Activated CD4-positive, alpha-beta T cell treated with anti-CD3 and anti-CD28 coated beads, Interleukin-2, Interleukin-4, amounts not matched to agents 100 ng/mL and 50 ng/mL, durations not matched to agents 16 hours and 8 hours (primary cell): ENCODE data around the gene DYDC2.
"Not testable (repeated sequence)": the region's sequence is repeated elsewhere in the genome, so short reads cannot be mapped to it uniquely, and the experiment has no call there.

Experiments used
- DNase-seq: peaks from one replicate; pipeline ENCODE4 v3.0.0-alpha.2; 2020; ENCODE audit warnings: low spot score

The DYDC2 gene, protein sequence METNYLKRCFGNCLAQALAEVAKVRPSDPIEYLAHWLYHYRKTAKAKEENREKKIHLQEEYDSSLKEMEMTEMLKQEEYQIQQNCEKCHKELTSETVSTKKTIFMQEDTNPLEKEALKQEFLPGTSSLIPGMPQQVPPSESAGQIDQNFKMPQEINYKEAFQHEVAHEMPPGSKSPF

DNA sequence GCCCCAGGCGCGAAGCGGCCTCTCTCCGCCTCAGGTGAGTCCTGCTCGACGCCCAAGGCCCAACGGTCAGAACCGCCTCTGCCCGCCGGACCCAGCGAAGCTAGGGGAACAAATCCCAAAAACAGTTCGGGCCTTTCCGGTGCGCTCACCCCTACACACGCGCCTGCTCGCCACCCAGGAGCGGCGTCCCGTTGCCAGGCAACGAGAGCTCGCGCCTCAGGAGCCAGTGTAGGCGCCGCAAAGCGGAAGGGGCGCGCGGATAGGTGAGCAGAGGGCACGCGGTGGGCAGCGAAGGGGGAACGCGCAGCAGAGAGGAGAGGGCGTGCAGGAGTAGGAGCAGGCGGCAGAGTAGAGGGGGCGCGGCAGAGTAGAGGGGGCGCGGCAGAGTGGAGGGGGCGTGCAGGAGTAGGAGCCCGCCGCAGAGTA, at the start of gene DYDC2, which contains the start of gene DYDC1:
Gene DYDC2 (plus strand): TSS at position 219 of the 426 bp plus-strand sequence. CDS start 5,663 bp downstream, outside the sequence.
Gene DYDC1 (minus strand): TSS at position 193 of the 426 bp plus-strand sequence. CDS start 4,154 bp downstream, outside the sequence.
- DNase-seq = peak; percentile 47

DNA sequence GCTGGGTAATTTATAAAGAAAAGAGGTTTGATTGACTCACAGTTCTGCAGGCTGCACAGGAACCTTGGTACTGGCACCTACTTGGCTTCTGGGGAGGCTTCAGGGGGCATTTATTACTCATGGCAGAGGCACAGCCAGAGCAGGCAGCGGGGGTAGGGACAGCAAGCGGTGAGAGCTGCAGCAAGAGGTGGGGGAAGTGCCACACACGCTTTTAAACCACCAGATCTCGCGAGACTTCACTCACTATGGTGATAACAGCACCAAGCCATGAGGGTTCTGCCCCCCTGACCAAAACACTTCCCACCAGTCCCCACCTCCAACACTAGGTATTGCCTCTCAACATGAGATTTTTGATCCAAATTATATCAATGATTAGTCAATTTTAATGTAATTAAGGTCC, 43.1 kb upstream of the DYDC2 start:
- DNase-seq = no peak

DNA sequence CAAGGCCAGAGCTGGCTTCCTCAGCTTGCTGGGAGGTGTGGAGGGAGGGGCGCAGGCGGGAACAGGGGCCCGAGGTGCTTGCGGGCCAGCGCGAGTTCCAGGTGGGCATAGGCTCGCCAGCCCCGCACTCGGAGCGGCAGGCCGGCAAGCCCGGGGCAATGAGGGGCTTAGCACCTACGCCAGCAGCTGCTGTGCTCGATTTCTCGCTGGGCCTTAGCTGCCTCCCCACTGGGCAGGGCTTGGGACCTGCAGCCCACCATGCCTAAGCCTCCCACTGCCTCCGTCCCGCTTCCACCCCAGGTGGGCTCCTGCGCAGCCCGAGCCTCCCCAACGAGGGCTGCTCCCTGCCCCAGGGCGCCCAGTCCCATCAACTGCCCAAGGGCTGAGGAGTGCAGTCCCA, 41.2 kb upstream of the DYDC2 start:
- DNase-seq = no peak

DNA sequence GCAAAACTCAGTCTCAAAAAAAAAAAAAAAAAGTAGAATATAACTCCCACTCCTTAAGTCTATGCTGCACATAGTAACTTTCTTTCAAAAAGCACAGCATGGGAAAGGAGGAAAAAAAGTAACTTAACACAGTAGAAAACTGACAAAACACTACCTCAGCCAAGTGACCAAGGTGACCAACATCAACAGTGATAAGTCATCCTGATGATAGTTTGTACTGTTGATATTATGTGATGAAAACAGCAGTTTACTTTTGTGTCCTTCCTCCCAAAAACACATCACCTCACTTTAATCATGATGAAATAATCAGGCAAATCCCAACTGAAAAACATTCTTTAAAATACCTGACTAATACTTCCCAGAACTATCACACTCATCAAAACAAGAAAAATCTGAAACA, 37.8 kb upstream of the DYDC2 start:
- no peak for DNase-seq

DNA sequence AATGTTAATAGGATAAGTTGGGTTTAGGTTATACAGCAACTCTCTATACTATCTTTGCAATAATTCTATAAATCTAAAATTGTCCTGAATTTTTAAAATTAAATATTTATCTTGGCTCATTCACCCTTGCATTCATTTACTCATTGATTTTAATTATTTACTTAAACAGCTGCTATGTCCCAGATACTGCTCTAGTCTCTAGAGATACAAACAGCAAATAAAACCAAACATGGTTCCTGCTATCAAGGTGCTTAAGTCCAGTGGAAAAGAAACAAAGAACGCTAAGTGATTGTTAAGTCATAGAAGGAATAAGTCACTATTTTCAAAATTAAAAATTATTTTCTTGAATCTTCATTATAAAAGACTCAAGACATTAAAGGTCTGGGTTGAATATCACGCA, 37.3 kb upstream of the DYDC2 start:
- no peak for DNase-seq

- no peak for DNase-seq
Measured at GRCh38 chr10:80319725-80320290, 36.8 kb upstream of the DYDC2 start.

GRCh38 chr10:80320377-80320776, 36.2 kb upstream of the DYDC2 start:
- no peak for DNase-seq

DNA sequence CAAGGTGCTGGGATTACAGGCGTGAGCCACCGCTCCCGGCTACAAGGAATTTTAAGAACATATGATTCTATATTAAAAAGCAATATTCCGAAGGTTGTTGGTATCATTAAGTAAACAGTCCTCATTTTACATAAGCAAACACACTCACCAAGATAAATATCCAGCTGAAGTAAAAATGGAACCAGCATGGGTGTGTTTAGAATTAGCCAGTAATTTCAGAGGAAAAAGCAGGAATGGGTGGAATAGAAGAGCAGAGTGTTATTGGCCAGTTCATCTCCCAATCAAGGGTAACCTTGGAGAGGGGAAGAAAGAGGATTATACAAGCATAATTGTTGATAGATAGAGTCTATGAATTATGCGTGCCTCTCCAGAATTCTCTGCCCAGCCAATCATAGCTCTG, 35.4 kb upstream of the DYDC2 start:
- no peak for DNase-seq

DNA sequence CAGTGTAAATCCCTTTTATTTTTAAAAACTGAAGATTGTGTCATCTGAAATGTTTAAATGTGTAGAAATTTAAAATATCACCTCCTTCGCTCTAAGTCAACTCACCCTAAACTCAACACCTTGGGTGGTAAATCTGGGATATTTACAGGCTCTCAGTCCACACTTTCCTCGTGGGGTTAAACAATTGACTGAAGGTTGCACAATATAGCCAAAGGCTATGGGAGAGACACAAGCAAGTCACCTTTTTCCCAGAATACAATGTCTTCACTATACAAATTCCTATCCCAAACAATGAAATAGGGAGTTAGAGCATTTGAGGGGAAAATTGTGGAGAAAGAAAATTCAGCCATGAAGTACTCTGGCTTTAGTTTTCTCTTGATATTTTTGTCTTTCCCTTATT, 34.4 kb upstream of the DYDC2 start:
- no peak for DNase-seq

GRCh38 chr10:80322711-80323110, 33.9 kb upstream of the DYDC2 start:
- no peak for DNase-seq

DNA sequence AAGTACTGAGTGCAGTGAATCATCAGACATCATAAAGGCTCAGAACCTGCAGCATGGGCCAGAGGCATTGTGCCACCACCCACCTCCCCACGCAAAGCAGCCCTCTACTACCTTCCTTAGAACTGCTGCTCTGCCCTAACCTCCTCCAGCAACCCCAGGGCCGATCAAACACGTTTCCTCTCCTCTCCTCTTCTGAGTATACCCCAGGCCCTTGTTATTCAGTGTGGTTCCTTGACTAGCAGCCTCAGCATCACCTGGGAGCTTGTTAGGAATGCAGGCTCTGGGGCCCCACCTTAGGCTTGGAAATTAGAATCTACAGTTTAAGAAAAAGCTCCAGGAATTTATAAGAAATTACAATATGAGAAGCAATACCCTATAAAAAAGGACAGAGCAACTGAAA, 33.3 kb upstream of the DYDC2 start:
- no peak for DNase-seq

GRCh38 chr10:80324086-80324485, 32.5 kb upstream of the DYDC2 start:
- no peak for DNase-seq

DNA sequence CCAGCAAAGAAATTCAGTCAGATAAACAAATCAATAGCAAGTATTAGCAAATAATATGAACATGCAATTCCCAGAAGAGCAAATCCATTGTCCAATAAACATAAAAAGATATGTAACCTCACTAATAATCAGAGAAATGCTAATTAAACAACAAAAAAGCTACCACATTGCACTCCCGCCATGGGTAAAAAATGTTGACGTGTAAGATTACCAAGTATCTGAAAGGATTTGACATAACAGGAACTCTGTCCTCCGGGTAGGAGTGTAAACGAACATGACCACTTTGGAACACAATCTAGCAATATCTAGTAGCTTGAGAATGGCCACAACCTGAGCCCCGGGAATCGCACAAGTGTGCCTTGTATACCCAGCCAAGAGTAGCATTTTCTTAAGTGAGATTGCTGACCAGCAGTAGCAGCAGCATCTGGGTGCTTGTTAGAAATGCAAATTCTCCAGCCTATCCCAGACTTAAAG, 31.7 kb upstream of the DYDC2 start:
- DNase-seq = no peak

DNA sequence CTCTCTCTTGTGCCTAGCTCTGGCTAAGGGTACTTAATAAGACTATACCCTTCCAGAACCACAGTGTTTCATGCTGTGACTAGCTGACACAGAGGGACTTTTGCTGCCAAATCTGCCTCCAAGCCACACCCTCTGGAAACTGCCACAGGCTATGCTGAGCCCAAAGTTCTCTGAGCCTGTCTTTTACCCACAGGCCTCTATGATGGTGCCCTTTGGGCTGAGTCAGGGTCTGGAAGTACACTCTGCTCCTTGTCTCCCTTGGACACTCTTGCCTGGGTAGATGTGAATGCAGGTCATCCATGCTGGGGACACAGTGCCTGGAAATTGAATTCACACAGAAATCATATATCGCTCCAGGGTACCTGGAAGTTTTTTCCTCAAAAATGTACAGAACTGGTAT, 22.6 kb upstream of the DYDC2 start:
- DNase-seq = no peak

GRCh38 chr10:80344276-80344675, 12.3 kb upstream of the DYDC2 start:
- DNase-seq = no peak

DNA sequence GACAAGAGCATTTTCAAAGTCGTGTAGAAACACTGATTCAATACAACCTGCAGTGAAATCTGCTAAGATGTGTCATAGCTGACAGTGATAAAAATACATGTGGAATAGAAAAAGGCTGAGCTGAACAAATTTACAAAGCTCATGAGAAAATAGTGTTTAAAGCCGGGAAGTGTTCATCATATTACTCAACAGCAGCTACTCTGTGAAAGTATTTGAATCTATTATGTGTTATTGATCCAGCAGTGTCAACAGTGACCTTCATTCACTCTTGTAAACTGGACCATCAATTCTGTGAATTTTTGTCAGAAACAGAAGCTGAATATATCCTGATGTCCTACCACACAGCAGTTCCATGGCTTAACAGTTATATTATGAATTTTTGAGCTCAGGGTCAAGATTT, 11.7 kb upstream of the DYDC2 start:
- no peak for DNase-seq

DNA sequence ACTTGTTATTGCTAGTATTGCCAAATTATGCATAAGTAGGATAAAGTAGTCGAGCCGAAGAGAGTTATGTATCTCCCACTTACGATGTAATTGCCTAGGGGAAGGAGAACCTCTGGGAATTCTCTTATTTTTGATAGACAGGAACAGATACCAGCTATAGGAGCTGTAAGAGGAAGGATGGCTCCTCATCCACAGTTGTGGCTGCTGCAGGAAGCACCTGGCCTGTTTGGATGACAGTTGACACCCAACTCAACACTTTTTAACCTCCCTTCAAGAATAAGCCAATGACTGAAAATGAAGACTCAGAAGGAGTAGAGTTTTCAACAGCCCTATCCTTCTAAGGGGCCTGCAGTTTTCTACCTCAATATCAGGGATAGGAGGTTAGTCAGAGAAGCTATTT, 6.3 kb upstream of the DYDC2 start:
- DNase-seq = no peak

DNA sequence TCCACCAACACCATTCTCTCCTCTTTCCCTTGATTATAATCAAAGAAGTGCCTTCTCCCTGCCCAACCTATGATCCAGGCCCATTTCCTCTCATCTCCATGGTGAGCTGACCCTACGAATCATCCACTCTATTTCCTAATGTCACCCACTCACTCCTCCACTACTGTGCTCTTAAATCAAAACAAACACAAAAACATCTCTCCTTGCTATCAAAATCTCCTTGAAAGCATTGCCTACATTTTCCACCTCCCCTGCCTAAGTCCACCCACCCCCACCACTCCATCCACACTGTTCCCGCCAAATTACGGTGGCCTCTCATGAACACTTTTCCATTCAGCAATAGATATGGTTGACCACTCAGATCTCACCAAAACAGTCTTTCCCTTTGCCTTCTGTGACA, 5.4 kb upstream of the DYDC2 start:
- DNase-seq = no peak

GRCh38 chr10:80356989-80357850, 639 bp downstream of the DYDC2 start:
- DNase-seq = no peak

- no peak for DNase-seq
Measured at GRCh38 chr10:80357851-80358125, 1.2 kb downstream of the DYDC2 start.

DNA sequence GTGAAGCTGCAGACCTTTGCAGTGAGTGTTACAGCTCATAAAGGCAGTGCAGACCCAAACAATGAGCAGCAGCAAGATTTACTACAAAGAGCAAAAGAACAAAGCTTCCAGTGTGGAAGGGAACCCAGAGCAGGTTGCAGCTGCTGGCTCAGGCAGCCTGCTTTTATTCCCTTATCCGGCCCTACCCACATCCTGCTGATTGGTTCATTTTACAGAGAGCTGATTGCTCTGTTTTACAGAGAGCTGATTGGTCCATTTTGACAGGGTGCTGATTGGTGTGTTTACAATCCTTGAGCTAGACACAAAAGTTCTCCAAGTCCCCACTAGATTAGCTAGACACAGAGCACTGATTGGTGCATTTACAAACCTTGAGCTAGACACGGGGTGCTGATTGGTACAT, 2.3 kb downstream of the DYDC2 start:
- DNase-seq = not testable (repeated sequence)

GRCh38 chr10:80359644-80360043, 3.1 kb downstream of the DYDC2 start:
- DNase-seq = no peak

DNA sequence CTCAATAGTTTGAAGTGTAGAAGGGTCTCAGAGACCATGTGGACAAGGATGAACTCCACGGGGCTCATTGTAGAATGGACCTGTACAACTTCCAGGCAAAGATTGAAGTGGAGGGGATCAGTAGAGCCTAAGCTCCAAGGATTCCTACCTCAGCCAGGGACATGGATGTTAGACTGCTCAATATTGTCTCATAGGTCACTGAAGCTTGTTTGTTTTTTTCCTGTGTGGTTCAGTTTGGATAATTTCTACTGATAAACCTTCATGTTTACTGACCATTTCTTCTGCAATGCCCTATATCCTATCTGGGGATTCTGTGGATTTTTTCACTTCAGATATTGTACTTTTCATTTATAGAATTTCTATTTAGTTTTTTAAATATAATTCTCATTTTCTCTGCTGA, 8.9 kb downstream of the DYDC2 start:
- no peak for DNase-seq
